WTC11 (cell line): ENCODE data around the gene DIDO1. TPM values are rescaled to one million over a fixed set of nuclear protein-coding genes. Genes with fewer than 3 reads are reported as not detected.
A peak's percentile ranks its signal among the peaks of the same experiment; 100 is the strongest.

Source experiments
- ATF6 ChIP-seq: sonication (generic); formaldehyde crosslinking; IDR thresholded peaks from 2 replicates; pipeline ENCODE4 v1.8.1; 2023; ENCODE audit warnings: mild to moderate bottlenecking, missing genetic modification reagents
- CBFB ChIP-seq: sonication (generic); formaldehyde crosslinking; IDR thresholded peaks from 2 replicates; pipeline ENCODE4 v1.8.1; 2022; ENCODE audit warnings: mild to moderate bottlenecking, low read depth, missing genetic modification reagents
- ERG ChIP-seq: fragments of 250-450 bp; sonication (Bioruptor Pico); IDR thresholded peaks from 2 replicates; pipeline ENCODE4 v1.8.0; 2021; ENCODE audit warnings: mild to moderate bottlenecking
- GABPB1 ChIP-seq: sonication (generic); formaldehyde crosslinking; IDR thresholded peaks from 2 replicates; pipeline ENCODE4 v1.8.1; 2023; ENCODE audit warnings: mild to moderate bottlenecking, missing genetic modification reagents
- GRHL2 ChIP-seq: fragments of 250-450 bp; sonication (Bioruptor Pico); IDR thresholded peaks from 2 replicates; pipeline ENCODE4 v1.8.0; 2022; ENCODE audit warnings: mild to moderate bottlenecking, moderate library complexity; ENCODE audit not compliant: insufficient replicate concordance, severe bottlenecking
- GTF2I ChIP-seq: fragments of 250-450 bp; sonication (Bioruptor Pico); conservative IDR thresholded peaks from 2 replicates; pipeline ENCODE4 v1.4.0; 2021; ENCODE audit warnings: mild to moderate bottlenecking
- NFATC4 ChIP-seq: fragments of 250-450 bp; sonication (Bioruptor Pico); IDR thresholded peaks from 2 replicates; pipeline ENCODE4 v1.9.0; 2021; ENCODE audit warnings: mild to moderate bottlenecking
- OVOL2 ChIP-seq: fragments of 250-450 bp; sonication (Bioruptor Pico); IDR thresholded peaks from 2 replicates; pipeline ENCODE4 v1.9.0; 2021; ENCODE audit warnings: mild to moderate bottlenecking, borderline replicate concordance
- RORB ChIP-seq: fragments of 250-450 bp; sonication (Bioruptor Pico); IDR thresholded peaks from 2 replicates; pipeline ENCODE4 v1.9.0; 2021; ENCODE audit warnings: mild to moderate bottlenecking
- SMAD3 ChIP-seq: sonication (generic); formaldehyde crosslinking; IDR thresholded peaks from 2 replicates; pipeline ENCODE4 v1.8.0; 2022; ENCODE audit warnings: missing genetic modification reagents, mild to moderate bottlenecking, borderline replicate concordance
- SMAD4 ChIP-seq: sonication (generic); formaldehyde crosslinking; IDR thresholded peaks from 2 replicates; pipeline ENCODE4 v1.8.0; 2022; ENCODE audit warnings: mild to moderate bottlenecking, missing genetic modification reagents
- ZNF121 ChIP-seq: sonication (generic); formaldehyde crosslinking; IDR thresholded peaks from 2 replicates; pipeline ENCODE4 v1.8.0; 2023; ENCODE audit warnings: missing genetic modification reagents
- ZNF219 ChIP-seq: sonication (generic); formaldehyde crosslinking; IDR thresholded peaks from 2 replicates; pipeline ENCODE4 v1.8.0; 2023; ENCODE audit warnings: missing genetic modification reagents, mild to moderate bottlenecking, borderline replicate concordance
- ZNF232 ChIP-seq: sonication (generic); formaldehyde crosslinking; IDR thresholded peaks from 2 replicates; pipeline ENCODE4 v1.8.0; 2022; ENCODE audit warnings: mild to moderate bottlenecking, missing genetic modification reagents
- total RNA-seq: library from RNA; stranded (reverse); gene quantifications from 3 replicates; pipeline ENCODE4 v1.2.3, GENCODE V29; 2021
- TF ChIP-seq, protein P1 (sequence below): sonication (generic); formaldehyde crosslinking; IDR thresholded peaks from 2 replicates; pipeline ENCODE4 v1.8.1; 2023; ENCODE audit warnings: mild to moderate bottlenecking, missing genetic modification reagents, borderline replicate concordance
- TF ChIP-seq, protein P2 (sequence below): fragments of 250-450 bp; sonication (Bioruptor Pico); IDR thresholded peaks from 2 replicates; pipeline ENCODE4 v1.9.0; 2021; ENCODE audit warnings: mild to moderate bottlenecking
- TF ChIP-seq, protein P3 (sequence below): sonication (generic); formaldehyde crosslinking; IDR thresholded peaks from 2 replicates; pipeline ENCODE4 v1.8.1; 2023; ENCODE audit warnings: mild to moderate bottlenecking, missing genetic modification reagents, moderate library complexity
- TF ChIP-seq, protein P4 (sequence below): sonication (generic); formaldehyde crosslinking; IDR thresholded peaks from 2 replicates; pipeline ENCODE4 v1.8.0; 2022; ENCODE audit warnings: mild to moderate bottlenecking, missing genetic modification reagents
- TF ChIP-seq, protein P5 (sequence below): sonication (generic); formaldehyde crosslinking; IDR thresholded peaks from 2 replicates; pipeline ENCODE4 v1.8.0; 2022; ENCODE audit warnings: mild to moderate bottlenecking, missing genetic modification reagents
- TF ChIP-seq, protein P6 (sequence below): sonication (generic); formaldehyde crosslinking; IDR thresholded peaks from 2 replicates; pipeline ENCODE4 v1.8.0; 2023; ENCODE audit warnings: mild to moderate bottlenecking, missing genetic modification reagents
- TF ChIP-seq, protein P7 (sequence below): fragments of 200-600 bp; IDR thresholded peaks from 2 replicates; pipeline ENCODE4 v1.8.0; 2022; ENCODE audit warnings: antibody characterized with exemption

Gene DIDO1
- total RNA-seq, 1 experiment from 2014 or later: 87.3 TPM

DNA sequence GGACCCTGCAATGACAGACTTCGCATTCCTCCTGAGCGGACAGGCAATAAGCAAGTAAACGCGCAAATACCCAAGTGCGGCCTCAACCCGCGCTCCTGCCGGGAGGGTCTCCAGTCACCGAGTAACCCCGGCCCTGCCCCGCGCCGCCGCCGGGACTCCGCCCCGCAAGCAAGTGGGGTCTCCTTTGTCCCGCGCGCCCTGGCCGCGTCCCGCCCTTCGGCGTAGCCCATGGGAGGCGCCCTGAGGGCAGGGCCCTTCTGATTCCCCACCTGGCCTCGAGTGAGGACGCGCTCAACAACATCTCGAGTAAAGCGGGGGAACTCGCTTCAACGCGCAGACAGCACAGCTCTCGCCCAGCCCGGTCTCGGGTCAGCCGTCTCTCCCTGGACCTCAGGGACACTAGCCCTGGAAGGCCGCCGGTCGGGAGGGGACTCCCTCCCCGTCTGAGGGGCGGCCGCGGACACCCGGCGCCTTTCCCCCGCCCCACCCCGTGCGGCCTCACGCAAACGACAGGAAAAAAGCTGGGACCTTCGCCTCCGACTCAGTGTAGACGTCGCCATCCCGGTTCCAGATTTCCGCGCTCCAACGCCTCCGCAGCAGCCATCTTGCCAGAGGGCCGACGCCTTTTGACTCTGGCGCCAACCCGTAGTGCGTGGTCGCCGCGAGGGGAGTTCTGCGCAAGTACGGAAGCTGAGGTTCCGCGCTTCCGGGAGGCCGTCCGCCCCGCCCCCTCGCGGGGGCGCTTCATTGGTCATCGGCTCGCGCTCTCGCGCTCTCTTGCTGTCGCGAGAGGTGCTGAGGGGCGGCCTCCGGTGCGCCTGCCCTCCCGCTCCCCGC is 11.2 kb upstream of the DIDO1 start (continued):
- TF ChIP-seq, protein P1, sequence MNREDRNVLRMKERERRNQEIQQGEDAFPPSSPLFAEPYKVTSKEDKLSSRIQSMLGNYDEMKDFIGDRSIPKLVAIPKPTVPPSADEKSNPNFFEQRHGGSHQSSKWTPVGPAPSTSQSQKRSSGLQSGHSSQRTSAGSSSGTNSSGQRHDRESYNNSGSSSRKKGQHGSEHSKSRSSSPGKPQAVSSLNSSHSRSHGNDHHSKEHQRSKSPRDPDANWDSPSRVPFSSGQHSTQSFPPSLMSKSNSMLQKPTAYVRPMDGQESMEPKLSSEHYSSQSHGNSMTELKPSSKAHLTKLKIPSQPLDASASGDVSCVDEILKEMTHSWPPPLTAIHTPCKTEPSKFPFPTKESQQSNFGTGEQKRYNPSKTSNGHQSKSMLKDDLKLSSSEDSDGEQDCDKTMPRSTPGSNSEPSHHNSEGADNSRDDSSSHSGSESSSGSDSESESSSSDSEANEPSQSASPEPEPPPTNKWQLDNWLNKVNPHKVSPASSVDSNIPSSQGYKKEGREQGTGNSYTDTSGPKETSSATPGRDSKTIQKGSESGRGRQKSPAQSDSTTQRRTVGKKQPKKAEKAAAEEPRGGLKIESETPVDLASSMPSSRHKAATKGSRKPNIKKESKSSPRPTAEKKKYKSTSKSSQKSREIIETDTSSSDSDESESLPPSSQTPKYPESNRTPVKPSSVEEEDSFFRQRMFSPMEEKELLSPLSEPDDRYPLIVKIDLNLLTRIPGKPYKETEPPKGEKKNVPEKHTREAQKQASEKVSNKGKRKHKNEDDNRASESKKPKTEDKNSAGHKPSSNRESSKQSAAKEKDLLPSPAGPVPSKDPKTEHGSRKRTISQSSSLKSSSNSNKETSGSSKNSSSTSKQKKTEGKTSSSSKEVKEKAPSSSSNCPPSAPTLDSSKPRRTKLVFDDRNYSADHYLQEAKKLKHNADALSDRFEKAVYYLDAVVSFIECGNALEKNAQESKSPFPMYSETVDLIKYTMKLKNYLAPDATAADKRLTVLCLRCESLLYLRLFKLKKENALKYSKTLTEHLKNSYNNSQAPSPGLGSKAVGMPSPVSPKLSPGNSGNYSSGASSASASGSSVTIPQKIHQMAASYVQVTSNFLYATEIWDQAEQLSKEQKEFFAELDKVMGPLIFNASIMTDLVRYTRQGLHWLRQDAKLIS (CRISPR knock-in tag): peak; percentile 81; the same call in 1 of the 2 replicates
- TF ChIP-seq ZNF232 (CRISPR knock-in tag) (peak; percentile 66), SMAD3 (peak; percentile 88; the same call in 1 of the 2 replicates), OVOL2 (CRISPR knock-in tag) (no peak), RORB (CRISPR knock-in tag) (no peak), GRHL2 (CRISPR knock-in tag) (no peak), NFATC4 (no peak; the same call in 1 of the 2 replicates), ZNF219 (CRISPR knock-in tag) (no peak), GABPB1 (peak; percentile 88), ZNF121 (no peak), ATF6 (CRISPR knock-in tag) (no peak), SMAD4 (no peak), CBFB (CRISPR knock-in tag) (peak; percentile 67; the same call in 1 of the 2 replicates), GTF2I (no peak), ERG (CRISPR knock-in tag) (no peak)
- TF ChIP-seq, protein P2, sequence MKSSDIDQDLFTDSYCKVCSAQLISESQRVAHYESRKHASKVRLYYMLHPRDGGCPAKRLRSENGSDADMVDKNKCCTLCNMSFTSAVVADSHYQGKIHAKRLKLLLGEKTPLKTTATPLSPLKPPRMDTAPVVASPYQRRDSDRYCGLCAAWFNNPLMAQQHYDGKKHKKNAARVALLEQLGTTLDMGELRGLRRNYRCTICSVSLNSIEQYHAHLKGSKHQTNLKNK (CRISPR knock-in tag): no peak
- TF ChIP-seq, protein P3, sequence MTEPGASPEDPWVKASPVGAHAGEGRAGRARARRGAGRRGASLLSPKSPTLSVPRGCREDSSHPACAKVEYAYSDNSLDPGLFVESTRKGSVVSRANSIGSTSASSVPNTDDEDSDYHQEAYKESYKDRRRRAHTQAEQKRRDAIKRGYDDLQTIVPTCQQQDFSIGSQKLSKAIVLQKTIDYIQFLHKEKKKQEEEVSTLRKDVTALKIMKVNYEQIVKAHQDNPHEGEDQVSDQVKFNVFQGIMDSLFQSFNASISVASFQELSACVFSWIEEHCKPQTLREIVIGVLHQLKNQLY (CRISPR knock-in tag): no peak
- TF ChIP-seq, protein P4, sequence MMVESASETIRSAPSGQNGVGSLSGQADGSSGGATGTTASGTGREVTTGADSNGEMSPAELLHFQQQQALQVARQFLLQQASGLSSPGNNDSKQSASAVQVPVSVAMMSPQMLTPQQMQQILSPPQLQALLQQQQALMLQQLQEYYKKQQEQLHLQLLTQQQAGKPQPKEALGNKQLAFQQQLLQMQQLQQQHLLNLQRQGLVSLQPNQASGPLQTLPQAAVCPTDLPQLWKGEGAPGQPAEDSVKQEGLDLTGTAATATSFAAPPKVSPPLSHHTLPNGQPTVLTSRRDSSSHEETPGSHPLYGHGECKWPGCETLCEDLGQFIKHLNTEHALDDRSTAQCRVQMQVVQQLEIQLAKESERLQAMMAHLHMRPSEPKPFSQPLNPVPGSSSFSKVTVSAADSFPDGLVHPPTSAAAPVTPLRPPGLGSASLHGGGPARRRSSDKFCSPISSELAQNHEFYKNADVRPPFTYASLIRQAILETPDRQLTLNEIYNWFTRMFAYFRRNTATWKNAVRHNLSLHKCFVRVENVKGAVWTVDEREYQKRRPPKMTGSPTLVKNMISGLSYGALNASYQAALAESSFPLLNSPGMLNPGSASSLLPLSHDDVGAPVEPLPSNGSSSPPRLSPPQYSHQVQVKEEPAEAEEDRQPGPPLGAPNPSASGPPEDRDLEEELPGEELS (CRISPR knock-in tag): peak; percentile 72; the same call in 1 of the 2 replicates
- TF ChIP-seq, protein P5, sequence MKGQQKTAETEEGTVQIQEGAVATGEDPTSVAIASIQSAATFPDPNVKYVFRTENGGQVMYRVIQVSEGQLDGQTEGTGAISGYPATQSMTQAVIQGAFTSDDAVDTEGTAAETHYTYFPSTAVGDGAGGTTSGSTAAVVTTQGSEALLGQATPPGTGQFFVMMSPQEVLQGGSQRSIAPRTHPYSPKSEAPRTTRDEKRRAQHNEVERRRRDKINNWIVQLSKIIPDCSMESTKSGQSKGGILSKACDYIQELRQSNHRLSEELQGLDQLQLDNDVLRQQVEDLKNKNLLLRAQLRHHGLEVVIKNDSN (CRISPR knock-in tag): peak; percentile 53
- TF ChIP-seq, protein P6, sequence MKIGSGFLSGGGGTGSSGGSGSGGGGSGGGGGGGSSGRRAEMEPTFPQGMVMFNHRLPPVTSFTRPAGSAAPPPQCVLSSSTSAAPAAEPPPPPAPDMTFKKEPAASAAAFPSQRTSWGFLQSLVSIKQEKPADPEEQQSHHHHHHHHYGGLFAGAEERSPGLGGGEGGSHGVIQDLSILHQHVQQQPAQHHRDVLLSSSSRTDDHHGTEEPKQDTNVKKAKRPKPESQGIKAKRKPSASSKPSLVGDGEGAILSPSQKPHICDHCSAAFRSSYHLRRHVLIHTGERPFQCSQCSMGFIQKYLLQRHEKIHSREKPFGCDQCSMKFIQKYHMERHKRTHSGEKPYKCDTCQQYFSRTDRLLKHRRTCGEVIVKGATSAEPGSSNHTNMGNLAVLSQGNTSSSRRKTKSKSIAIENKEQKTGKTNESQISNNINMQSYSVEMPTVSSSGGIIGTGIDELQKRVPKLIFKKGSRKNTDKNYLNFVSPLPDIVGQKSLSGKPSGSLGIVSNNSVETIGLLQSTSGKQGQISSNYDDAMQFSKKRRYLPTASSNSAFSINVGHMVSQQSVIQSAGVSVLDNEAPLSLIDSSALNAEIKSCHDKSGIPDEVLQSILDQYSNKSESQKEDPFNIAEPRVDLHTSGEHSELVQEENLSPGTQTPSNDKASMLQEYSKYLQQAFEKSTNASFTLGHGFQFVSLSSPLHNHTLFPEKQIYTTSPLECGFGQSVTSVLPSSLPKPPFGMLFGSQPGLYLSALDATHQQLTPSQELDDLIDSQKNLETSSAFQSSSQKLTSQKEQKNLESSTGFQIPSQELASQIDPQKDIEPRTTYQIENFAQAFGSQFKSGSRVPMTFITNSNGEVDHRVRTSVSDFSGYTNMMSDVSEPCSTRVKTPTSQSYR: peak; percentile 85; the same call in 1 of the 2 replicates
- TF ChIP-seq, protein P7, sequence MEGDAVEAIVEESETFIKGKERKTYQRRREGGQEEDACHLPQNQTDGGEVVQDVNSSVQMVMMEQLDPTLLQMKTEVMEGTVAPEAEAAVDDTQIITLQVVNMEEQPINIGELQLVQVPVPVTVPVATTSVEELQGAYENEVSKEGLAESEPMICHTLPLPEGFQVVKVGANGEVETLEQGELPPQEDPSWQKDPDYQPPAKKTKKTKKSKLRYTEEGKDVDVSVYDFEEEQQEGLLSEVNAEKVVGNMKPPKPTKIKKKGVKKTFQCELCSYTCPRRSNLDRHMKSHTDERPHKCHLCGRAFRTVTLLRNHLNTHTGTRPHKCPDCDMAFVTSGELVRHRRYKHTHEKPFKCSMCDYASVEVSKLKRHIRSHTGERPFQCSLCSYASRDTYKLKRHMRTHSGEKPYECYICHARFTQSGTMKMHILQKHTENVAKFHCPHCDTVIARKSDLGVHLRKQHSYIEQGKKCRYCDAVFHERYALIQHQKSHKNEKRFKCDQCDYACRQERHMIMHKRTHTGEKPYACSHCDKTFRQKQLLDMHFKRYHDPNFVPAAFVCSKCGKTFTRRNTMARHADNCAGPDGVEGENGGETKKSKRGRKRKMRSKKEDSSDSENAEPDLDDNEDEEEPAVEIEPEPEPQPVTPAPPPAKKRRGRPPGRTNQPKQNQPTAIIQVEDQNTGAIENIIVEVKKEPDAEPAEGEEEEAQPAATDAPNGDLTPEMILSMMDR: no peak
